ENCODE data around the gene GRB2. TPM values are rescaled to one million over a fixed set of nuclear protein-coding genes. Genes with fewer than 3 reads are reported as not detected.

The GRB2 gene
- total RNA-seq, 4 donors from 2014 or later = 64.8 to 120 (median 98.3) TPM

- no peak overlapping the region for H3K4me3 ChIP-seq
- TF ChIP-seq CTCF (IDR thresholded peaks at IDR 0.05) (no peak), POLR2A (IDR thresholded peaks at IDR 0.05) (no peak)
- DNase-seq = no peak
- H3K27me3 ChIP-seq = no peaks in the 10 kb centered on the region
- H3K36me3 ChIP-seq = no peaks in the 10 kb centered on the region
- H3K27ac ChIP-seq = no peak overlapping the region
- H3K9me3 ChIP-seq = no peaks in the 10 kb centered on the region
- peaks cover 0 to 41% (median 11%) of the 10 kb centered on the region in 4 donors for H3K4me1 ChIP-seq
Observed at GRCh38 chr17:75367312-75367711, 38.2 kb downstream of the GRB2 start.

- TF ChIP-seq CTCF (IDR thresholded peaks at IDR 0.05) = no peak
- TF ChIP-seq POLR2A (IDR thresholded peaks at IDR 0.05) = no peak
- Histone ChIP-seq H3K9me3 (no peaks in the 10 kb centered on the region), H3K4me1 (peaks cover 0 to 41% (median 9%) of the 10 kb centered on the region in 4 donors), H3K36me3 (no peaks in the 10 kb centered on the region), H3K27me3 (no peaks in the 10 kb centered on the region), H3K27ac (no peak overlapping the region), H3K4me3 (no peak overlapping the region)
- no peak for DNase-seq
Observed at GRCh38 chr17:75366432-75366831, 39.0 kb downstream of the GRB2 start.

- peaks cover 0 to 46% (median 8%) of the 10 kb centered on the region in 4 donors for H3K4me1 ChIP-seq
- no peaks in the 10 kb centered on the region for H3K27me3 ChIP-seq
- no peaks in the 10 kb centered on the region for H3K9me3 ChIP-seq
- no peak for DNase-seq
- H3K27ac ChIP-seq = no peak overlapping the region
- TF ChIP-seq CTCF (IDR thresholded peaks at IDR 0.05) (no peak), POLR2A (IDR thresholded peaks at IDR 0.05) (no peak)
- H3K4me3 ChIP-seq = no peak overlapping the region
- no peaks in the 10 kb centered on the region for H3K36me3 ChIP-seq
Observed at GRCh38 chr17:75365931-75366275, 39.6 kb downstream of the GRB2 start.

- Histone ChIP-seq H3K27ac (no peak overlapping the region), H3K27me3 (no peaks in the 10 kb centered on the region), H3K9me3 (no peaks in the 10 kb centered on the region), H3K36me3 (no peaks in the 10 kb centered on the region), H3K4me1 (peaks cover 0 to 47% (median 7%) of the 10 kb centered on the region in 4 donors), H3K4me3 (no peak overlapping the region)
- TF ChIP-seq CTCF (IDR thresholded peaks at IDR 0.05) (no peak), POLR2A (IDR thresholded peaks at IDR 0.05) (no peak)
- DNase-seq = no peak
Observed at GRCh38 chr17:75365009-75365930, 40.2 kb downstream of the GRB2 start.

- Histone ChIP-seq H3K27me3 (no peaks in the 10 kb centered on the region), H3K27ac (no peak overlapping the region), H3K9me3 (no peaks in the 10 kb centered on the region), H3K4me3 (no peak overlapping the region), H3K4me1 (peaks cover 0 to 47% (median 7%) of the 10 kb centered on the region in 4 donors), H3K36me3 (no peaks in the 10 kb centered on the region)
- DNase-seq = no peak
- TF ChIP-seq CTCF (IDR thresholded peaks at IDR 0.05) (no peak), POLR2A (IDR thresholded peaks at IDR 0.05) (no peak)
Observed at GRCh38 chr17:75364078-75364477, 41.4 kb downstream of the GRB2 start.

Data from Peyer's patch (tissue), 4 donors.